ENCODE data around the gene MYRF.

The MYRF gene

DNA sequence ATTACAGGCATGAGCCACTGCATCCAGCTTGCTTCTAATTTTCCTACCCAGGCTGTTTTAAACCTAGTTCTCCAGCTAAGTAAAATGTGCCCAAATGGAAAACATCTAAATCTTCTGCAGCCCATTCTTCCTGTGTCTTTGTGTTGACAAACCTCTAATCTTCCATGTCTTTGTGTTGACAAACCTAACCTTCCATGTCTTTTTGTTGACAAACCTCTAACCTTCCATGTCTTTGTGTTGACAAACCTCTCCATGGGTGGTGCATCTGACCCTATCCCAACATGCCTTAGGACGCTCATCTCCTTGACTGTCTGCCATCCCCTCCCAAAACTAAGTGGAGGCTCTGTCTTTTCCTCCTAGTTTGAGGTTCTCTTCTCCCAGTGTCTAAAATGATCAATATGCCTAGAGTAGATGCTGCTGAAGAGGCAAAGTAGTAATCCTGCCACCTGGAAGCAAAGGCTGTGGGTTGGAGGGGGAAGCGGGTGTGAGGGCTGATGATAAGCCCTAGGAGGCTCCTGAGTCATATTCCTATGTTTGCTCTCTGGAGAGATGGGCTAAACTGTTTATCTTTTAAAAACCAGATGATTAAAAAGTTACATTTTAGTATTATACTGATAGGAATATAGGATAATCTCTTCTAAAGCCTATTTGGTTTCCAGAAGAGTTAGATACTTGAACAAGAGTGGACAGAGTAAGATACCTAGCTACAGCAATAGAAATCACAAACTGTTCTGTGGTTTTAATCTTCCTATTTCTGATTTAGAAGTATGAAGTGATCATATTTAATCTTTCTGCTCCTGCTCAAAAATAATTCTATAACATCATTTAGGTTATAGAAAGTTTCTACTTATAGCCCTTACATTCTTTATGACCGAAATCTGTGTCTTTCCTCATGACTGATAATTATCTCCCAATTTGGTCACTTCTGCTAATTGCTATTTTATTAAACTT lies 48.2 kb downstream of the MYRF start:
- H2BK5ac ChIP-seq (ENCODE audit: low read length) = no peak overlapping the region
- H2BK15ac ChIP-seq (ENCODE audit: low read length) = no peak overlapping the region
- H3K27me3 ChIP-seq (ENCODE audit: control insufficient read depth in 3 of 3, insufficient read depth in 3 of 3, low read depth in 1 of 3, low read length in 3 of 3) = no peaks in the 10 kb centered on the region
- peaks cover 56 to 100% of the 10 kb centered on the region in 2 donors for H3K36me3 ChIP-seq (replicated peaks in 1 of 2; ENCODE audit: control insufficient read depth in 2 of 2, insufficient read depth in 2 of 2, low read length in 2 of 2)
- H3K9ac ChIP-seq (ENCODE audit: low read depth, low read length, poor library complexity) = no peak overlapping the region
- no peak overlapping the region for H3K4me2 ChIP-seq (ENCODE audit: insufficient read depth, low read length, poor library complexity, severe bottlenecking)
- H2BK12ac ChIP-seq (ENCODE audit: low read length) = no peak overlapping the region
- no peak overlapping the region for H3K4ac ChIP-seq (ENCODE audit: low read length)
- H4K91ac ChIP-seq (ENCODE audit: low read depth, low read length, poor library complexity) = no peak overlapping the region
- H3K9me3 ChIP-seq (replicated peaks in 1 of 2; ENCODE audit: control insufficient read depth in 2 of 2, insufficient read depth in 1 of 2, low read depth in 1 of 2, low read length in 2 of 2) = no peaks in the 10 kb centered on the region
- no peak overlapping the region for H4K8ac ChIP-seq (ENCODE audit: low read depth, low read length)
- H2BK120ac ChIP-seq (ENCODE audit: low read depth, low read length) = no peak overlapping the region
- WGBS, 2 donors (ENCODE audit: extremely low coverage in 2 of 2, insufficient read length in 2 of 2, insufficient replicate concordance in 1 of 2) = no CpG with 5 or more reads among the region's 3 CpGs
- H3K79me1 ChIP-seq (ENCODE audit: low read depth, low read length) = peaks cover 2% of the 10 kb centered on the region
- H3K4me1 ChIP-seq (ENCODE audit: control insufficient read depth in 2 of 2, insufficient read depth in 1 of 2, low read depth in 1 of 2, low read length in 2 of 2) = peaks cover 0 to 2% of the 10 kb centered on the region in 2 donors
- H2AK5ac ChIP-seq (ENCODE audit: low read depth, low read length) = no peak overlapping the region
- no peak overlapping the region for H3K27ac ChIP-seq (replicated peaks; ENCODE audit: low read length)
- no peak overlapping the region for H2AFZ ChIP-seq (ENCODE audit: low read length)
- H3K4me3 ChIP-seq (ENCODE audit: low read length in 2 of 2) = no peak overlapping the region
- H3K18ac ChIP-seq (ENCODE audit: low read length) = no peak overlapping the region
- H3K23ac ChIP-seq (ENCODE audit: low read depth, low read length, poor library complexity) = no peak overlapping the region
- no peak for DNase-seq (ENCODE audit: low spot score)
- no peak overlapping the region for H3K14ac ChIP-seq (ENCODE audit: low read length)

DNA sequence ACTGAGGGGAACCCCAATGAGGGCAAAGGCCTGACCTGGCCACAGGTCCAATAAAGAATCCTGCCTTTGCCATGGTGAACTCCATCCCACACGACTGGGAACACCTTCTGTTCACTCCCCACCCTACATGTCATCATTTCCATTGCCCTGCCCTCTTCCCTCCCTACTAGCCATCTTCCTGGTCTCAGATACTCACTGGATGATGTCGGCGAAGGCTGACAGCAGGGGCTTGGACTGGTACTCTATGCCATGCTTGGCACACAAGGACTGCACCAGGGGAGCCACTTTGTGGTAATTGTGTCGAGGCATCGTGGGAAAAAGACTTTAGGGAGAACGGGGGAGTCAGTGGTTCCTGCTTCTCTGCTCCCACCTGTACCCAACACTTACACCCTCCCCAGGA lies 50.2 kb downstream of the MYRF start:
- Histone ChIP-seq H3K14ac (ENCODE audit: low read length) (no peak overlapping the region), H3K4me3 (ENCODE audit: low read length in 2 of 2) (no peak overlapping the region), H3K79me1 (ENCODE audit: low read depth, low read length) (no peaks in the 10 kb centered on the region), H3K18ac (ENCODE audit: low read length) (no peak overlapping the region), H3K4me1 (ENCODE audit: control insufficient read depth in 2 of 2, insufficient read depth in 1 of 2, low read depth in 1 of 2, low read length in 2 of 2) (no peaks in the 10 kb centered on the region), H2BK12ac (ENCODE audit: low read length) (no peak overlapping the region), H2AFZ (ENCODE audit: low read length) (no peak overlapping the region), H2BK120ac (ENCODE audit: low read depth, low read length) (no peak overlapping the region), H3K27me3 (ENCODE audit: control insufficient read depth in 3 of 3, insufficient read depth in 3 of 3, low read depth in 1 of 3, low read length in 3 of 3) (no peaks in the 10 kb centered on the region), H3K4me2 (ENCODE audit: insufficient read depth, low read length, poor library complexity, severe bottlenecking) (no peak overlapping the region), H3K4ac (ENCODE audit: low read length) (no peak overlapping the region), H2BK5ac (ENCODE audit: low read length) (no peak overlapping the region), H3K23ac (ENCODE audit: low read depth, low read length, poor library complexity) (no peak overlapping the region), H3K9ac (ENCODE audit: low read depth, low read length, poor library complexity) (no peak overlapping the region), H3K9me3 (replicated peaks in 1 of 2; ENCODE audit: control insufficient read depth in 2 of 2, insufficient read depth in 1 of 2, low read depth in 1 of 2, low read length in 2 of 2) (no peaks in the 10 kb centered on the region), H3K27ac (replicated peaks; ENCODE audit: low read length) (no peak overlapping the region), H2BK15ac (ENCODE audit: low read length) (no peak overlapping the region), H4K8ac (ENCODE audit: low read depth, low read length) (no peak overlapping the region), H3K36me3 (replicated peaks in 1 of 2; ENCODE audit: control insufficient read depth in 2 of 2, insufficient read depth in 2 of 2, low read length in 2 of 2) (peaks cover 59 to 98% of the 10 kb centered on the region in 2 donors), H2AK5ac (ENCODE audit: low read depth, low read length) (no peak overlapping the region), H4K91ac (ENCODE audit: low read depth, low read length, poor library complexity) (no peak overlapping the region)
- no CpG with 5 or more reads among the region's 6 CpGs for WGBS, 2 donors (ENCODE audit: extremely low coverage in 2 of 2, insufficient read length in 2 of 2, insufficient replicate concordance in 1 of 2)
- no peak for DNase-seq (ENCODE audit: low spot score)

- no peak overlapping the region for H2AK5ac ChIP-seq (ENCODE audit: low read depth, low read length)
- H3K18ac ChIP-seq (ENCODE audit: low read length) = no peak overlapping the region
- WGBS, 2 donors (ENCODE audit: extremely low coverage in 2 of 2, insufficient read length in 2 of 2, insufficient replicate concordance in 1 of 2) = no CpG with 5 or more reads among the region's 3 CpGs
- no peak overlapping the region for H3K4me3 ChIP-seq (ENCODE audit: low read length in 2 of 2)
- H3K9me3 ChIP-seq (replicated peaks in 1 of 2; ENCODE audit: control insufficient read depth in 2 of 2, insufficient read depth in 1 of 2, low read depth in 1 of 2, low read length in 2 of 2) = no peaks in the 10 kb centered on the region
- no peak overlapping the region for H2AFZ ChIP-seq (ENCODE audit: low read length)
- no peak overlapping the region for H4K8ac ChIP-seq (ENCODE audit: low read depth, low read length)
- no peak overlapping the region for H2BK120ac ChIP-seq (ENCODE audit: low read depth, low read length)
- H3K9ac ChIP-seq (ENCODE audit: low read depth, low read length, poor library complexity) = no peak overlapping the region
- H4K91ac ChIP-seq (ENCODE audit: low read depth, low read length, poor library complexity) = no peak overlapping the region
- no peak overlapping the region for H2BK5ac ChIP-seq (ENCODE audit: low read length)
- H3K14ac ChIP-seq (ENCODE audit: low read length) = no peak overlapping the region
- no peaks in the 10 kb centered on the region for H3K79me1 ChIP-seq (ENCODE audit: low read depth, low read length)
- H3K27me3 ChIP-seq (ENCODE audit: control insufficient read depth in 3 of 3, insufficient read depth in 3 of 3, low read depth in 1 of 3, low read length in 3 of 3) = no peaks in the 10 kb centered on the region
- H3K23ac ChIP-seq (ENCODE audit: low read depth, low read length, poor library complexity) = no peak overlapping the region
- H3K36me3 ChIP-seq (replicated peaks in 1 of 2; ENCODE audit: control insufficient read depth in 2 of 2, insufficient read depth in 2 of 2, low read length in 2 of 2) = peaks cover 71 to 98% of the 10 kb centered on the region in 2 donors
- H3K27ac ChIP-seq (replicated peaks; ENCODE audit: low read length) = no peak overlapping the region
- no peaks in the 10 kb centered on the region for H3K4me1 ChIP-seq (ENCODE audit: control insufficient read depth in 2 of 2, insufficient read depth in 1 of 2, low read depth in 1 of 2, low read length in 2 of 2)
- no peak overlapping the region for H3K4me2 ChIP-seq (ENCODE audit: insufficient read depth, low read length, poor library complexity, severe bottlenecking)
- no peak overlapping the region for H2BK12ac ChIP-seq (ENCODE audit: low read length)
- no peak for DNase-seq (ENCODE audit: low spot score)
- no peak overlapping the region for H3K4ac ChIP-seq (ENCODE audit: low read length)
- no peak overlapping the region for H2BK15ac ChIP-seq (ENCODE audit: low read length)
These were observed 51.6 kb downstream of the MYRF start for GRCh38 chr11:61803889-61804647.

- no peak overlapping the region for H4K8ac ChIP-seq (ENCODE audit: low read depth, low read length)
- H3K79me1 ChIP-seq (ENCODE audit: low read depth, low read length) = peaks cover 2% of the 10 kb centered on the region
- no peak overlapping the region for H3K4ac ChIP-seq (ENCODE audit: low read length)
- H4K91ac ChIP-seq (ENCODE audit: low read depth, low read length, poor library complexity) = no peak overlapping the region
- no peak overlapping the region for H2BK120ac ChIP-seq (ENCODE audit: low read depth, low read length)
- no peak overlapping the region for H3K4me3 ChIP-seq (ENCODE audit: low read length in 2 of 2)
- H2BK12ac ChIP-seq (ENCODE audit: low read length) = no peak overlapping the region
- H3K27me3 ChIP-seq (ENCODE audit: control insufficient read depth in 3 of 3, insufficient read depth in 3 of 3, low read depth in 1 of 3, low read length in 3 of 3) = no peaks in the 10 kb centered on the region
- H2AK5ac ChIP-seq (ENCODE audit: low read depth, low read length) = no peak overlapping the region
- no peak overlapping the region for H2BK5ac ChIP-seq (ENCODE audit: low read length)
- H3K18ac ChIP-seq (ENCODE audit: low read length) = no peak overlapping the region
- WGBS, 2 donors (ENCODE audit: extremely low coverage in 2 of 2, insufficient read length in 2 of 2, insufficient replicate concordance in 1 of 2) = no CpG with 5 or more reads among the region's 1 CpG
- H2BK15ac ChIP-seq (ENCODE audit: low read length) = no peak overlapping the region
- no peak overlapping the region for H2AFZ ChIP-seq (ENCODE audit: low read length)
- no peak overlapping the region for H3K23ac ChIP-seq (ENCODE audit: low read depth, low read length, poor library complexity)
- peaks cover 74 to 98% of the 10 kb centered on the region in 2 donors for H3K36me3 ChIP-seq (replicated peaks in 1 of 2; ENCODE audit: control insufficient read depth in 2 of 2, insufficient read depth in 2 of 2, low read length in 2 of 2)
- no peak for DNase-seq (ENCODE audit: low spot score)
- no peak overlapping the region for H3K27ac ChIP-seq (replicated peaks; ENCODE audit: low read length)
- H3K4me1 ChIP-seq (ENCODE audit: control insufficient read depth in 2 of 2, insufficient read depth in 1 of 2, low read depth in 1 of 2, low read length in 2 of 2) = no peaks in the 10 kb centered on the region
- no peak overlapping the region for H3K14ac ChIP-seq (ENCODE audit: low read length)
- H3K9ac ChIP-seq (ENCODE audit: low read depth, low read length, poor library complexity) = no peak overlapping the region
- H3K4me2 ChIP-seq (ENCODE audit: insufficient read depth, low read length, poor library complexity, severe bottlenecking) = no peak overlapping the region
- no peaks in the 10 kb centered on the region for H3K9me3 ChIP-seq (replicated peaks in 1 of 2; ENCODE audit: control insufficient read depth in 2 of 2, insufficient read depth in 1 of 2, low read depth in 1 of 2, low read length in 2 of 2)
These were observed 52.7 kb downstream of the MYRF start for GRCh38 chr11:61805146-61805545.

All from neuronal stem cell (in vitro differentiated cells).